Testis (tissue), 2 donors: ENCODE results near the gene RELCH.

ENCODE experiments used
- POLR2A ChIP-seq: fragments of 450-650 bp; IDR thresholded peaks from one replicate; pipeline ENCODE4 v1.6.1; 2017; ENCODE audit warnings: antibody characterized with exemption, mild to moderate bottlenecking, moderate library complexity
- TF ChIP-seq, protein P1 (sequence below), 3 experiments: fragments of 450-650 bp in 2 of 3; fragments of 200-600 bp in 1 of 3; sonication (generic) in 1 of 3; IDR thresholded peaks; one replicate each; pipeline ENCODE4 v1.5.1; 2016 to 2019; ENCODE audit warnings: antibody characterized with exemption in 3 of 3, mild to moderate bottlenecking in 2 of 3, moderate library complexity in 1 of 3

DNA sequence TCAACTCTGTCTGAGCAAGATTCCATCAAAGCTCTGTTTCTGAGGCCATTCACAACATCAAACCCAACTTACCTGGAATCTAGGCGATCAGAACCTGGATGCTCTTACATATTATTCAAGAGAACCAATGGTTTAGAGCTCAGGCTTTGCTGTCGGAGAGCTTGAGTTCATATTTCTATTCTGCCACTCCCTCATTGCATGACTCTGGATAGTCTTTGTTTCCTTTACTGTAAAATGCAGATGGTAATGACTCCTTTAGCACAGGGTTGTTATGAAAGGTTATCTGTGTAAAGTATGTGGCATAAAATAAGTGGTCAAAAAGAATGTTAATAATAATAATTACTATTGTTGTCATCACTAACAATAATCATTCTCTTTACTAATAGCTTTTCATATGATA is 12.6 kb downstream of the RELCH start:
- TF ChIP-seq, protein P1, sequence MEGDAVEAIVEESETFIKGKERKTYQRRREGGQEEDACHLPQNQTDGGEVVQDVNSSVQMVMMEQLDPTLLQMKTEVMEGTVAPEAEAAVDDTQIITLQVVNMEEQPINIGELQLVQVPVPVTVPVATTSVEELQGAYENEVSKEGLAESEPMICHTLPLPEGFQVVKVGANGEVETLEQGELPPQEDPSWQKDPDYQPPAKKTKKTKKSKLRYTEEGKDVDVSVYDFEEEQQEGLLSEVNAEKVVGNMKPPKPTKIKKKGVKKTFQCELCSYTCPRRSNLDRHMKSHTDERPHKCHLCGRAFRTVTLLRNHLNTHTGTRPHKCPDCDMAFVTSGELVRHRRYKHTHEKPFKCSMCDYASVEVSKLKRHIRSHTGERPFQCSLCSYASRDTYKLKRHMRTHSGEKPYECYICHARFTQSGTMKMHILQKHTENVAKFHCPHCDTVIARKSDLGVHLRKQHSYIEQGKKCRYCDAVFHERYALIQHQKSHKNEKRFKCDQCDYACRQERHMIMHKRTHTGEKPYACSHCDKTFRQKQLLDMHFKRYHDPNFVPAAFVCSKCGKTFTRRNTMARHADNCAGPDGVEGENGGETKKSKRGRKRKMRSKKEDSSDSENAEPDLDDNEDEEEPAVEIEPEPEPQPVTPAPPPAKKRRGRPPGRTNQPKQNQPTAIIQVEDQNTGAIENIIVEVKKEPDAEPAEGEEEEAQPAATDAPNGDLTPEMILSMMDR (IDR thresholded peaks at IDR 0.05), result no peak
- TF ChIP-seq POLR2A, result no peak
